GM10266 (cell line): ENCODE measurements around the gene DZIP3.

Experiments
- DNase-seq: peaks from one replicate; pipeline ENCODE4 v3.0.0; 2012; ENCODE audit errors: extremely low spot score
- CTCF ChIP-seq: IDR thresholded peaks from 2 replicates; pipeline ENCODE4 v1.5.1; 2012; ENCODE audit warnings: mild to moderate bottlenecking, low read depth; ENCODE audit not compliant: control insufficient read depth, insufficient read depth; ENCODE audit errors: missing control alignments

The DZIP3 gene

GRCh38 chr3:108552267-108553159 lies 37.0 kb upstream of the DZIP3 start:
- peak; percentile 41 for TF ChIP-seq CTCF
- no peak for DNase-seq

- no peak for TF ChIP-seq CTCF
- no peak for DNase-seq
These were observed 35.3 kb upstream of the DZIP3 start for GRCh38 chr3:108554229-108554628.

GRCh38 chr3:108554913-108555571 lies 34.5 kb upstream of the DZIP3 start:
- no peak for TF ChIP-seq CTCF
- DNase-seq = no peak

- no peak for DNase-seq
- TF ChIP-seq CTCF = no peak
These were observed 33.4 kb upstream of the DZIP3 start for GRCh38 chr3:108555966-108556581.

- no peak for TF ChIP-seq CTCF
These were observed 27.0 kb upstream of the DZIP3 start for GRCh38 chr3:108562565-108562964.

GRCh38 chr3:108564564-108564963 lies 25.0 kb upstream of the DZIP3 start:
- no peak for DNase-seq
- TF ChIP-seq CTCF = no peak

More at GRCh38 chr3:108562565-108562964, 27.0 kb upstream of the DZIP3 start:
- no peak for DNase-seq
